ENCODE results near the gene ZGPAT.

DNA sequence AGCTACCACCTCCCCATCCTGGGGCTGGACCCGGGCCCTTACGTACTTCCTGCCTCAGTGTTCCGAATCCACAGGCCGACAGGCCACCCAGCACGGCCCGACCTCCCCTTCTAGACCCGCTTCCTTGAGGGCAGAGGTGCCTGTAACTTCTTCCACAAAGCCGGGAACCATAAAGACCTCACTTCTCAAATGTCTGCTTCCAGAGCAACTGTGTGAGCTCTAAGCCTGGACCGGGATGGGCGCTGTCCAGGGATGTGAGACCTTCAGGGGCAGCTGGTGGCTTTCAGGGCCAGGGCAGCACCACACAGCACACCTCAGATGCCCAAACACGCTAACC lies 41.1 kb downstream of the ZGPAT start:
- TF ChIP-seq CTCF (IDR thresholded peaks at IDR 0.05 in 4 of 5, conservative IDR thresholded peaks at IDR 0.05 in 1 of 5) (no peak), POLR2A (IDR thresholded peaks at IDR 0.05) (no peak)
